Loucy (cell line): ENCODE data around the gene NKAIN2.

Experiments used
- CTCF ChIP-seq: fragments of 200-600 bp; sonication (generic); conservative IDR thresholded peaks from 2 replicates; pipeline ENCODE4 v1.5.1; 2014; ENCODE audit warnings: mild to moderate bottlenecking, antibody characterized with exemption, low read length
- EZH2phosphoT487 ChIP-seq: fragments of 200-600 bp; IDR thresholded peaks from 2 replicates; pipeline ENCODE4 v1.6.1; 2018; ENCODE audit warnings: antibody characterized with exemption, mild to moderate bottlenecking, moderate library complexity, borderline replicate concordance

- no peak for TF ChIP-seq CTCF
- TF ChIP-seq EZH2phosphoT487, result no peak
Measured at GRCh38 chr6:123771126-123771525, 32.5 kb upstream of the NKAIN2 start.
